IPS-NIHi11 (cell line): ENCODE measurements around the gene SARDH.

Experiments
- DNase-seq: peaks from one replicate; pipeline ENCODE4 v3.0.0; 2012; ENCODE audit warnings: mixed read lengths, low spot score

Gene SARDH

GRCh38 chr9:133714606-133715294 is 23.4 kb downstream of the SARDH start:
- no peak for DNase-seq

GRCh38 chr9:133713960-133714495 is 24.1 kb downstream of the SARDH start:
- no peak for DNase-seq

DNA sequence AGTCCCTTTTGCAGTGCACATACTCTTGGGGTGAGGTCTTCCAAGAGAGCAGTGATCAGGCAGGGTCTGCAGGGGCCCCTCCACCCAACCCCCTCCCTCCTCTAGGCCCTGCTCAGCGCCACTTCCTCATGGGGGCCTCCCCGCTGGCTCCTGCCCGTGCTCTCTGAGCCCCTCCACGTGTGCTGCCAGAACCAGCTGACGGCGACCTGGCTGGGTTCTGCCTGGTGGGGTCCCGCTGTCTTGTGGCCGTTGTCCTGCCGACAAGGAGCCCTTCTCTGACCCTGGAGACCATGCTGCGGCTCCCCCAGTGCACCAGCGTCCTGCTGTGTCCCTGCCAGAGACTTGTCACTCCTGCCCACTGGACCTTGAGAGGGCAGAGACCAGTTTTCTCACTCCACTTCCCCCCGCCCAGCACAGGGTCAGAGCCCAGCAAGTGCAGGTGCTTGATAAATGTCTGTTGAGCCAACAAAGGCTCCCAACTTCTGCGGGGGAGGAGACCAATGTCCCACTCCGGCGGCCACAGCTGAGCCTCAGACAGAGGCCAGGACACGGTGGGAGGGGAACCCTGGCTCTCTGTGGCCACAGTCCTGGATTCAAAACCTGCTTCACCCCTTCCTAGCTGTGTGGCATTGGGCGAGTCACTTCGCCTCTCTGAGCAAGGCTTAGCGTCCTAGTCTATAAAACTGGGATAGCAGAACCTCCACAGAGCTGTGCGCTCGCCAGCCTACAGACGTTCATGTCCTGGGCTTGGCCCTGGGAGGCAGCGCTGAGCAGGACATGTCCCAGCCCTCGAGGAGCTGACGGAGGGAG is 24.8 kb downstream of the SARDH start:
- no peak for DNase-seq

DNA sequence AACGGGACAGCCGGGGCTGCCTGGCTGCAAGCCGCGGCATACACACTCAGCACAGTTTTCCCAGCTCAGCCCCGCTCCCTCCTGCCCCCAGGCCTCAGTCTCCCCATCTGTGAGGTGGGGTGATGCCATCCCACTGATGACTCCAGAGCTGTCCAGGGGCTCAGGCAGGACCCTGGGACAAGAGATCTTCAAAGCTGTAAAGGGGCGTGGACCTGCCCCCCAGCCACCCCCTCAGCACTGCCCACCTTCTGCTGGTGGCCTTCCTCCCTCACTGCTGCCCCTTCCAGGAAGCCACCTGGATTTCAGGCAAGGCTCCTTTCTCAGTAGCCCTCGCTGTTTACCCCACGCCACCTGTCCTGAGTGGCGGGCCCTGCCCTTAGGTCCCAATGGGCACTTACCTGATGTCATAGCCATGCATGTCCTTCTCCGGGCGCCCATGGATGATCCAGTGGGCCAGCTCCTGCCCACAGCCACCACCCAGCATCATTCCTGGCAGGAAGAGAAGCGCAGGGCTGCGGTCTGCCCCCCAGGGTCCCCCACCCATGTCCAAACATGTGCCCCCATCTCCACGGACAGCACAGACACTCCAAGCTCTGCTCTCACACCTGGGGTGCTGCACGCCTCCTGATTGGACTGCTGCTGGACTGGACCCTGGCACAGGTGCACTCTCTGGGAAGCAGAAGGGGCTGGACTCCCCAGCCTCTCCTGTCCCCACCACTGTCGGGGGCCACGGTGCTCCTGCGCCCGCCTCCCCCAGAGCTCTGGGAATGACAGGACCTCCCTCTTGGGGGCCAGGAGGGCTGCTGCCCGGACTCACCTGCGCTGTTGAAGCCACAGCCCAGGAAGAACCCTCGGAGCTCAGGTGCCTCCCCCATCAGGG is 25.7 kb downstream of the SARDH start:
- no peak for DNase-seq

- no peak for DNase-seq
Observed at GRCh38 chr9:133711428-133712220, 26.5 kb downstream of the SARDH start.

DNA sequence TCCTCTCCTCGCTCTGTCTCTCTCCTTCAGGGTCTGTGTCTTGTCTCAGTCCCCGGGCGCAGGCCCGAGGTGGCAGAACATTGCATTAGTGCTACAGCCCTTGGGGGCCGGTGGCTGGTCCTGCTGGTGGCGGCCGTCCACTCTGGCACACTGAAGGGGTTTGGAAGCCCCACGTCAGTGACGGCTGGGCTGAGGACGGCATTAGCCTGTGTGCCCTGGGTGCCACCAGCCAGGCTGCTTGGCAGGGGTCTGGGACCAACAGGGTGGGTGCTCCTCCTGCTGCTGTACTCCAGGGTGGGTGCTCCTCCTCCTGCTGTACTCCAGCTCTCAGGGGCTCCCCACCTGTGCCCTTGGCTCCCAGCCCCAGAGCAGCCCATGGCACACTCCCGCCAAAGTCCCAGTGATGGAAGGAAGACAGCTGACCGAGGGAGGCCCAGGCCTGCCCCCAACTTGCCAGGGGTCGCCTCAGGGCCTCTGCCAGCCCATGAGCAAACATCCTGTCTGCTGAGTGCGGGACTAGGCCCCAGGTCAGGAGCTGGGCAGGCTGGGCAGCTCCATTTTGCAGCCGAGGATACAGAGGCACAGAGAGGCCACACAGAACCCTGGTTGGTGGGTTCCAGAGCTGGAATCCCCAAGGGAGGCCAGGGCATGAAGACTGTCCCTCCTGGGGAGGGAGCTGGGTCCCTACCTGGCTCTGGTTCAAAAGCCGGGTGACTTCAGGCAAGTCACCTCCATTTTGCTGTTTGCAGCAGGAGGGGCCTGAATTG is 27.3 kb downstream of the SARDH start:
- DNase-seq = no peak

DNA sequence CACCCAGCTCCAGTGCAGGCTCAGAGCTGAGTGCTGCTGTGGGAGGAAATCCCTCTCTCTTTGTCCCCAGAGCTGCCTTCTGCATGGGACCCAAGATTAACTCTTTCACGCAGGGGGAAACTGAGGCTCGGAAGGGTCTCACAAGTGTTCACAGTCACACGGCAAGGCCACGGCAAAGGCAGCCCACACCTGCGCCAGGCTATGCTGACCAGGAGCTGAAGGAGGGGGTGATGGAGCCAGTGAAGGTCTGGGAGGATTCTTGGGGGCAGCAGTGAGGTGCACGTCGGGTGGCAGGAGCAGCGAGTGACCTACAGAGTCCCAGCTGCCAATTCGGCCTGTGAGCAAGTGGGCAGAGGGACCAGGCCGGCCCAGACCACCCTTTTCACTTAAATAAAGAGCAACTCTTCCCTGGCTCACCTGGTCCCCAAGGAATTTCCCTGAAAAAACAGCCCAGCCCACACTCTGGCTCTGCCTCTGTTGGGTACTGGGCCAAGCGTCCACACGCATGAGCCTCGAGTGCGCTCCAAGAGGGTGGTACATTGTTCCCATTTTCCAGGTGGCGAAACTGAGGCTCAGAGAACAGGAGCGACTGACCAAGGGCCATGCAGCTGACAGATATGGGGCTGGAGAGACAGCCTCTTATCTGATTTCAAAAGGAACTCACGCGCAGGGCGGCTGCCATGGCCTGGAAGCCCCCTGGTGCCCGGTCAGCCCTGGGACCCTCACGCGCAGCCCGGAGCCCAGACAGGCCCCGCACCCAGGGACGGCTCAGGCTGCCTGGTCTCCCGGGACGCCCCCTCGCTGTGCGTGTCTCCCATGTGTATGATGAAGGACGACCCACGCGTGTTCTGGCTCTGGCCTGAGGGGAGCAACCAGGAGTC is 28.2 kb downstream of the SARDH start:
- no peak for DNase-seq

- no peak for DNase-seq
Observed at GRCh38 chr9:133709015-133709611, 29.0 kb downstream of the SARDH start.

- no peak for DNase-seq
Observed at GRCh38 chr9:133708246-133709014, 29.7 kb downstream of the SARDH start.

DNA sequence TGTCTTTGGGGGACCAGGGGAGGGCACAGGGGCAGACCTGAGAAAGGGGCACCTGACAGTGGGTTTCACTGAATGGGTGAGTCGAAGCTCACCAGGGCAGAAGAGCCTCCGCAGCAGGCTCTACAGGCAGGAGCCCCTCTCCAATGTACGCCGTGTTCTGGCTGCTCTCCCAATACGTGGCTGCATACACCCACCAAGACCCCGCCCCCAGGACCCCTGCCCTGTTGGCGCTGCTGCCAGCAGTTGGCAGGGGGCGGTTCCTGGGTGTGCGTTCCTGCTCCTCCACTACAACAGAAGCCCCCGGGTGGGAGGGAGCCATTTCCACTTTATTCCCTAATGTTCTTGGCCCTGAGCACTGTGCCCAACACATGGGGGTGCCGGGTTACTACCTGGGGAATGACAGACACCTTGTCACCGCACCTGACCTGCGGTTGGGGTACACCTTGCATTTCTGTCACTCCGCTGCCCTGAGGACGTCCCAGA is 30.3 kb downstream of the SARDH start:
- no peak for DNase-seq

DNA sequence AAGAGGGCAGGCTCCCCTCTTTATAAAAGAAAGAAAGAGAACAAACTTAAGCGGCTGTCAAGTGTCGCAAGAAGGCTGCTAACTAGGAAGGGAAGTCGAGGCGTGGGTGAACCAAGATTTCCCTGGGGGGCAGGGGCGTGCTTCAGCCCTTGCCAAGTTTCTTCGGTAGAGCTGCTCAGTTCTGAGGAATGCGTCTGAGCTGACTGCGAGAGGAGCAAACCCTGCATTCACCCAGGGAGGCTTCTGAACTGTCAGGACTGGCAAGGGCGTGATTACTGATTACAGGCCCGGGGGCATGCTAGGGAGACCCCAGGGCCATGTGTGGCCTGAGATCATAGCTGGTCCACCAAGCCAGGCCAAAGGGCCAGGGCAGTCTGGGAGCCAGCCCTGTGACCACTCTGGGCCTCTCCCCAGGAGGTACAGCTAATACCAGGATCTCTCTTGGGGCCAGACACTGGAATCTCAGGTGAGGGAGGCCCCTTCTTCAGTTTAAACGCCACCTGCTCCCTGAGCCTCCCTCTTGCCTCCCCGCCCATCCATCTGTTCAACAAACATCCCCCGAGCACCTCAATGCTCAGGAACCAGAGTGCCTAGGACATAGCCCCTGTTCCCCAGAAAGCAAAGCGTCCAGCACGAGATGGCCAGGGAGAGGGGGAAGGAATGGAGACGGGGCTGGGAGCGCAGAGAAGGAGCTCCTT is 30.9 kb downstream of the SARDH start:
- no peak for DNase-seq

DNA sequence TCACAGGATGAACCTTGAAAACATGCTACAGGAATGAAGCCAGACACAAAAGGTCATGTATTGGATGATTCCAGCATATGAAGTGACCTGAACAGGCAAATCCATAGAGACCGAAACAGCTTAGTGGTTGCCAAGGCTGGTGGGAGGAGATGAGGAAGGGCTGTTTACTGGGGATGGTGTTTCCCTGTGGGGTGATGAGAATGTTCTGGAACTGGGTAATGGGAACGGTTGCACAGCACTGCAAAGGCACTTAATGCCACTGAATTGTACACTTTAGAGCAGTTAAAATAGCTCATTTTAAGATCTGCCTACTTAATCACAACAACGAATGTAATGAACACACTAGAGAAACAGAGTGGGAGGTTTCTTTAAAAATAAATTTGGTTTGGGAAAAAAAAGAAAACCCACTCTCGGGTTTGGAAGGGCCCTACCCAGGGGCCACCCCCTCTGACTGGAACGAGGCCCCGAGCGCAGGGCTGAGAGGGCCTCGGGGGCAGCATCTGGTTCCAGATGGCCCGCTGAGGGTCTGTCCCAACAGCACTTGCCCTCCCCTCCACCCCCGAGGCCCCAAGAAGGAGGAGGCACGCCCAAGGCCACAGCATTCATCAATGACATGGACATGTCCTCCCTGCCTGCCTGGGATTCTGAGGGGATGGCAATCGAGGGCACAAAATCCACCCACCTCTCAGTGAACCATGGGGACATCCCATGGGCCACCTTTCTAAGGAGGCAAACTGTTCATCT is 31.7 kb downstream of the SARDH start:
- DNase-seq = no peak

DNA sequence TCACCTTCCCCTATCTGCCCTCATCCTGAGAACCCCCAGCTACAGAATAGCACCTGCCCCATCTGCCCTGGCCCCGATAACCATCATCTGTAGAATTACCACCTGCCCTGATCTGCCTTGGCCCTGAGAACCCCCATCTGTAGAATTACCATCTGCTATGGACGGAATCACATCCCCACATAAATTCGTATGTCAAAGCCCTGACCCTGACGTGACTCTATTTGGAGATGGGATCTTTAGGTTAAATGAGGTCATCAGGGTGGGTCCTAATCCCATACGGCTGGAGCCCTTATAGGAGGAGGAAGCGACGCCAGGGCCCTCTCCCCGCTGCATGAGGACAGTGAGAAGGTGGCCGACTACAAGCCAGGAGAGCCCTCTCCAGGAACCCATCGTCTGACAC is 32.6 kb downstream of the SARDH start:
- no peak for DNase-seq

DNA sequence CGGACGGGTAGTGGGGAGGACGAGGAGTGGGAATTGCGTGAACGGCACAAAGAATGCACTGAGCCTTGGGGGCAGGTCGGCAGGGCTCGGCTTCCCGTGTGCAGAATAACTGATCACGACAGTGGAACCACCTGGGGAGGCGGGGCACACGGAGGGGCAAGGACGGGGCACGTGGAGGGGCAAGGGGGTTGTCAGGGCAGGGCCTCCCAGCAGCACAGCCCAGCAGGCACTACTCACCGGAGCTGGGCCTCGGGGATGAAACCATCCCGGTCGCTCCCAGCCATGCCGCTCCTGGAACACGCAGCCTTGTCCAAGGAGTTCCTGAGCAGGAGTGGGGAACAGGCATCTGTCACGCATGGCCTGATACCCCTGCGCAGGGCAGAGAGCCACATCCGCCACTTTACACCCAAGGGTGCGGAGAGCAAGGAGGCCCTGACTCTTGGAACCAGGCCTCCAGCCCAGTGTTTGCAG is 33.4 kb downstream of the SARDH start:
- DNase-seq = no peak

DNA sequence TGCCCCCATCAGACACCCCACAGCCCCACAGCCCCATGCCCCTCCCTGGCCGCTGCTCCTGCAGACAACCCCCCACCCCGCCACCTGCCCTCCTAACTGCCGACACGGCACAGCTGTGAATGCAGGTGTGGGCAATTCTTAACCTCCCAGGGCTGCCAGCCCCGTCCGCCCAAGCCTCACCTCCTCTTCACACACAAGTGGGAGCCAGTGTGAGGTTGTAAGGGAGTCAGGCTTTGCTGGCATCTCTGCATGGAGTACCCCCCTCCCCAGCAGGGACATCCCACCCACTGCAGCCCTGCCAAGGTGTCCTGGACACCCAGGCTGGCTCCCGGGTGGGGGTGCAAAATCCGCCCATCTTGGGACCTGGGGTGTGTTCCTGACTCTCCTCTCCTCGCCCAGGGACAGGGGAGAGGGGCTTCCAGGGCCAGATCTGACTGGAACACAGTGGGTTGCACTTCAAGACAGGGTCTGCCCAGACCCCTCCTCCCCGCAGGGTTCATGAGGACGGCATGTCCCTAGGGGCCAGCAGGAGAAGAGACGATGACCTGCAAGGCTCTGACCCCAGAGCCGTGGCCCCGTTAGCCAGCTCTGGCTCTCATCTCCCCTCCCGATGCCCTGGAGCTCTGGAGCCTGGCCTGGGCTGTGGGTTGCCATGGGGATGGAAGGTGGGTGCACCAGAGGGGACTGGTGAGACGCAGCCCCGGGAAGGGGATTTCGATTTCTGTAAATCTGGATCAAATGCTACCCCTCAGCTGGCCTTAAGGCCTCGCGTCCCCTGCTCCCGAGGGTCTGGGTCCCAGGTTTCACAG is 34.4 kb downstream of the SARDH start:
- DNase-seq = no peak
